T-helper 9 cell (primary cell): ENCODE data around the gene MEGF6.

ENCODE experiments used
- DNase-seq: peaks from one replicate; pipeline ENCODE4 v3.0.0-alpha.2; 2020

MEGF6 gene

GRCh38 chr1:3552176-3552575 lies 59.1 kb downstream of the MEGF6 start:
- DNase-seq = no peak

GRCh38 chr1:3551711-3552110 lies 59.6 kb downstream of the MEGF6 start:
- no peak for DNase-seq

GRCh38 chr1:3551290-3551678 lies 60.0 kb downstream of the MEGF6 start:
- no peak for DNase-seq

DNA sequence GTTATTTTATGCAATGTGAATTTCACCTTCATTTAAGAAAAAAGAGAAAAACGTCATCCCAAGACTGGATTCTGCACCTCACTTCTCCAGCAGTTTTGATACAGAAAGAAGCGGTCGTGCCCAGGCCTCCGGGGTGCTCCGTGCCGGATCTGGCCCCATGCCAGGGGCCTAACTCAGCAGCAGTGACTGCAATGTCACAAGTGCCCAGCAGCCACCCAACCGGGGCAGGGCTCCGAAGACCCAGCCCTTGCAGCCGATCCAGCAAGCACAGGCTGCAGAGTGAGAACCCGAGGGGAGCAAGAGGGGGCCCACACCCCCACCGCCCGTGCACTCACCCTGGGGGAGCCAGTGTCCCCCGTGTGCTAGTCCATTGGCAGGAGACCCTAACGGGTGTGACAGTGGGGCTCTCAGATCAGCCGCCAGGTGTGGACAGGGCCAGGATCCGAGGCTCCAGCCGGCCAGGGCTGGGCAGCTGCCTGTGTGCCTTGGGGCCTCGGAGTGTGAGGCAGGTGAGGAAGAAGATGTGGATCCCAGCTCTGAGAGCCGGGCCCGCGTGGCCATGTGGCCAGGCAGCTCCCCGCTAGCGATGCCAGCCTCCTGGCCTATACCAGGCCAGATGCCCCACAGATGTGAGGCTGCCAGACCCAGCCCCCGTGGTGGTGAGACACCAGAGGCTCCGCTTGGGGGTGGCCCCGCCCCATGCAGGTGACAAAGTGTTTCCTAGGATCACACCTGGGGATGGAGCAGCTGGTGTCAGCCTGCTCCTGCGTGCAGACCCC lies 60.6 kb downstream of the MEGF6 start:
- no peak for DNase-seq

- no peak for DNase-seq
Observed at GRCh38 chr1:3548895-3549294, 62.4 kb downstream of the MEGF6 start.

DNA sequence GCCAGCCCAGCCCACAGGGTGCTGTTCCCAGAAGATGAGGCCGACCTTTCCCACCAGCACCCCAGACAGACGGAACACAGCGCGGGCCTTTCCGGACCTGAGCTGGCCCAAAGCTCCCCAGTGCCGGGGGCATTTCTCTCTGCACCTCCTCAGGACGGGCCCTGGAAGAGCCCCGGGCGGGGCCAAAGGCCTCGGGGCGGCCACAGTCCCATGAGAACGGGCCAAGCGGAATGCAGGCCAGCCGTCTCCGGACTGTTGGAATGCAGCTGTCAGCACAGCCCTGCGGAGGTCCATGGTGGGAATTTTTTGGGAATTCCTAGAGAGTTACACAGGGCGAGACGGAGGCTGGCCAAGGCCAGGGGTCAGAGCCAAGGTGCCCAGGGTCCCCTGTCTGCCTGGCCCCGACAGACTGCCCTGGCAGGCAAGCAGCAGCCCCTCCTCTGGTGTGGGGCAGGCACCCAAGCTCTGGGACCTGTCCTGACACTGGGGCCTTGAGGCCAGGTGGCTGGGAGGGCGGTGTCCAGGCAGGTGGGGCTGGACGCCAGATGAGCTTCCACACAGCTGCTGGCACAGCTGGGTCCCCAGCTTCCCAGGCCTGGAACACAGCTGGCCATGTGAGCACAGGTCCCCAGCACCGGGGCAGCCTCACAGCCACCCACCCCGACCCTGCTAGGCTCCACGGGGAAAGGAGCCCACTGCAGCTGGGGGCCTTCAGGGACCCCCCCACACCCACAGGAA lies 63.0 kb downstream of the MEGF6 start:
- no peak for DNase-seq

GRCh38 chr1:3547055-3548005 lies 64.0 kb downstream of the MEGF6 start:
- DNase-seq = no peak

- DNase-seq = no peak
Observed at GRCh38 chr1:3546048-3546384, 65.3 kb downstream of the MEGF6 start.

GRCh38 chr1:3545363-3546047 lies 65.8 kb downstream of the MEGF6 start:
- DNase-seq = no peak

GRCh38 chr1:3544040-3544977 lies 67.0 kb downstream of the MEGF6 start:
- DNase-seq = no peak

- DNase-seq = no peak
Observed at GRCh38 chr1:3543076-3544039, 68.0 kb downstream of the MEGF6 start.

GRCh38 chr1:3542676-3543075 lies 68.6 kb downstream of the MEGF6 start:
- DNase-seq = no peak

GRCh38 chr1:3541936-3542335 lies 69.4 kb downstream of the MEGF6 start:
- no peak for DNase-seq

DNA sequence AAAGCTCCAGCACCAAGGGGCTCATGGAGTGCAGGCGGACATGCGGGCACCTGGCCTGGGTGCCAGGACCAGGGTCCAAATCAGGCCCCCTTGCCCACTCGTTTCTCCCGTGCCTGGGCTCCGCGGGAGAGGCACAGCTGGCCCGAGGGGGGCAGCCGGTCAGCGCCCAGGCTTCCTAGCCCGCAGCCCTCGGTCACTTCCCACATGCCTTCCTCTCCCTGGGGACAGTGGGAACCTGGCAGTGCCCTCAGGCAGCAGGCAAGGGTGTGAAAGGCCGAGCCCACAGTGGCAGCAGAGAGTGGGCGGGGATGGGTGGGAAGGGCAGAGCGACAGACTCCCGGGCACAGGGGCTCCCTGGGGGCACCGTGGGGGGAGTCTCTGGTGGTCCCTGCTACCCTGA lies 69.8 kb downstream of the MEGF6 start:
- DNase-seq = no peak

GRCh38 chr1:3540876-3541275 lies 70.4 kb downstream of the MEGF6 start:
- no peak for DNase-seq

- DNase-seq = no peak
Observed at GRCh38 chr1:3539707-3540425, 71.4 kb downstream of the MEGF6 start.

DNA sequence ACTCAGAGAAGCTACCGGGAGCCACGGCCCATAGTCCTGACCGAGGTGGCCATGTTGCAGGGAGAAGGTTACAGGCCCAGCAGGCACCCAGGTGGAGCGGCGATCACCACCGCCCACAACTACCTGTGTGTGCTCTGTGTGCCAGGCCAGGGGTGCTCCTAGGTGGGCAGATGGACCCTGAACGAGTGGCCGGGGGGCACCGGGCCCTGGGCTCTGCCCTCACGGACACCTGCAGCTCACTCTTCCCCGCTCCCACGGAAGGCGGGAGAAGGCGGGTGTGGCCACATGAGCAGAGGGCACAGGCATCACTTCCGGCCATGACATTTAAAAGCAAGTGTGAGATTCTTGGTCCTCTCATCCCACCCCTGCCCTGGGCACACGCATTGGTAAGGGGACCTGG lies 73.9 kb downstream of the MEGF6 start:
- no peak for DNase-seq

GRCh38 chr1:3536420-3537195 lies 74.7 kb downstream of the MEGF6 start:
- DNase-seq = no peak

GRCh38 chr1:3535732-3536131 lies 75.6 kb downstream of the MEGF6 start:
- no peak for DNase-seq
